Coronary artery (tissue), 2 donors: Measurements from ENCODE around the gene EFCAB5.

Source experiments
- DNase-seq: peaks from one replicate; pipeline ENCODE4 v3.0.0-alpha.2; 2017; ENCODE audit warnings: low spot score
- H3K27ac ChIP-seq, 2 donors: fragments of 200-600 bp; sonication (generic); one replicate each; pipeline ENCODE4 v1.5.1; 2016 to 2019
- H3K4me3 ChIP-seq: fragments of 200-600 bp; sonication (generic); 2 replicates; pipeline ENCODE4 v1.5.1; 2016; ENCODE audit warnings: mild to moderate bottlenecking, moderate library complexity
- TF ChIP-seq, protein P1 (sequence below): fragments of 200-600 bp; sonication (generic); IDR thresholded peaks from one replicate; pipeline ENCODE4 v1.5.1; 2019; ENCODE audit warnings: antibody characterized with exemption

The EFCAB5 gene

GRCh38 chr17:30041551-30041950, 100.1 kb downstream of the EFCAB5 start:
- H3K4me3 ChIP-seq: no peak overlapping the region
- DNase-seq: no peak
- TF ChIP-seq, protein P1, sequence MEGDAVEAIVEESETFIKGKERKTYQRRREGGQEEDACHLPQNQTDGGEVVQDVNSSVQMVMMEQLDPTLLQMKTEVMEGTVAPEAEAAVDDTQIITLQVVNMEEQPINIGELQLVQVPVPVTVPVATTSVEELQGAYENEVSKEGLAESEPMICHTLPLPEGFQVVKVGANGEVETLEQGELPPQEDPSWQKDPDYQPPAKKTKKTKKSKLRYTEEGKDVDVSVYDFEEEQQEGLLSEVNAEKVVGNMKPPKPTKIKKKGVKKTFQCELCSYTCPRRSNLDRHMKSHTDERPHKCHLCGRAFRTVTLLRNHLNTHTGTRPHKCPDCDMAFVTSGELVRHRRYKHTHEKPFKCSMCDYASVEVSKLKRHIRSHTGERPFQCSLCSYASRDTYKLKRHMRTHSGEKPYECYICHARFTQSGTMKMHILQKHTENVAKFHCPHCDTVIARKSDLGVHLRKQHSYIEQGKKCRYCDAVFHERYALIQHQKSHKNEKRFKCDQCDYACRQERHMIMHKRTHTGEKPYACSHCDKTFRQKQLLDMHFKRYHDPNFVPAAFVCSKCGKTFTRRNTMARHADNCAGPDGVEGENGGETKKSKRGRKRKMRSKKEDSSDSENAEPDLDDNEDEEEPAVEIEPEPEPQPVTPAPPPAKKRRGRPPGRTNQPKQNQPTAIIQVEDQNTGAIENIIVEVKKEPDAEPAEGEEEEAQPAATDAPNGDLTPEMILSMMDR: no peak
- H3K27ac ChIP-seq: no peak overlapping the region

DNA sequence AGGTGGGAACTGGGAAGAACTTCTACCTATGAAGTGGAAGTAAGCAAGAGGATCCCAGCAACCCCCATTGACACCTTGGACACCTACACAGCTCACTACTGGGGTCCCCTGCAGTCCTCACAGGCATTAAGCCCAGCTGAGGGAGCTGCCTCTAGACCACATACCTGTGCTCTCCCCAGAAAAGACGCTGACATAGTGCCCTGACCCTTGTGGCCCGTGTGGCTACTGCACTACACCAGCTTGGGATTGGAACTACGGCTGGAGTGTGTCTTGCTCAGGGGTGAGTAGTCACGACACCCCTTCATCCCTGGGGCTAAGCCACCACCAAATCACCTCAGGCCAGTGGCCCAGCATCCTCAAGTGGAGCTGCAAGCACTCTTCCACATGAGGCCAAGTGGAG, 120.9 kb downstream of the EFCAB5 start:
- TF ChIP-seq, protein P1: no peak
- H3K27ac ChIP-seq: no peak overlapping the region
- no peak for DNase-seq
- no peak overlapping the region for H3K4me3 ChIP-seq

DNA sequence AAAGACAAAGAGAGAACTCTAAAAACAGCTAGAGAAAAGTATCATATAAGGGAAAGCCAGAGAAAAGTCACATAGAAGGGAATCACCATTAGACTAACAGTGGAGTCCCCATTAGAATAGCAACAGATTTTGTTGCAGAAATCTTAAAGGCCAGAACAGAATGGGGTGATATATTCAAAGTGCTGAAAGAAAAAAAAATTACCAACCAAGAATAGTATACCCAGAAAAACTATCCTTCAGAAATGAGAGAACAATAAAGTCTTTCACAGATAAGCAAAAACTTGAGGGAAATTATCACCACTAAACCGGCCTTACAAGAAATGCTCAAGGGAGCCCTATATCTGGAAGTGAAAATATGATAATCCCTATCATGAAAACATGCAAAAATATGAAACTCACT, 123.3 kb downstream of the EFCAB5 start:
- TF ChIP-seq, protein P1: no peak
- H3K4me3 ChIP-seq: no peak overlapping the region
- DNase-seq: no peak
- no peak overlapping the region for H3K27ac ChIP-seq

DNA sequence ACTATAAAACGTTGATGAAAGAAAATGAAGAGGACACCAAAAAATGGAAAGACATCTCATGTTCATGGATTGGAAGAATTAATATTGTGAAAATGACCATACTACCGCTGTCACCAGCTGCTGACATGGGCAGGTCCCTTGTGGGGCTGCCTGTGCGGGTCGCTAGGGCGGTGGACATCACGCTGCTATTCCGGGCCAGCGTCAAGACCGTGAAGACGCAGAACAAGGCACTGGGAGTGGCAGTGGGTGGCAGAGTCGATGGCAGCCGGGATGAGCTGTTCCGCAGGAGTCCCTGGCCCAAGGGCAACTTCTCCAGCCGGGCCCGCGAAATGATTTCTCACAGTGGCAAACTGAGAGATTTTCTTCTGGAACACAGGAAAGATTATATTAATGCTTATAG, 127.0 kb downstream of the EFCAB5 start:
- TF ChIP-seq, protein P1: no peak
- Histone ChIP-seq H3K4me3 (no peak overlapping the region), H3K27ac (no peak overlapping the region)
- DNase-seq: no peak

DNA sequence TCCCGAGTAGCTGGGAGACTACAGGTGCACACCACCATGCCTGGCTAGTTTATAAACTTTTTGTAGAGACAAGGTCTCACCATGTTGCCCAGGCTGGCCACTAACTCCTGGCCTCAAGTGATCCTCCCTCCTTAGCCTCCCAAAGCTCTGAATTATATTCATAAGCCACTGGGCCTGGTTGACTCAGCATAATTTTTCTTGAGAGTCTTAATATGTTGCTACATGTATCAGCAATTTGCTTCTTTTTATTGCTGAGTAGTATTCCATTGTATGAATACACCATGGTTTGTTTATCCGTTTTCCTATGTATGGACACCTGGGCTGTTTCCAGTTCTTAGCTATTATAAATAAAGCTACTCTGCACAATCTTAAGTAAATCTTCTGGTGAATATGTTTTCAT, 132.8 kb downstream of the EFCAB5 start:
- TF ChIP-seq, protein P1: no peak
- no peak overlapping the region for H3K27ac ChIP-seq
- DNase-seq: no peak
- H3K4me3 ChIP-seq: no peak overlapping the region

GRCh38 chr17:30074730-30075129, 133.3 kb downstream of the EFCAB5 start:
- TF ChIP-seq, protein P1: no peak
- Histone ChIP-seq H3K4me3 (no peak overlapping the region), H3K27ac (no peak overlapping the region)
- DNase-seq: no peak

- no peak overlapping the region for H3K4me3 ChIP-seq
- TF ChIP-seq, protein P1: no peak
- no peak for DNase-seq
Observed at GRCh38 chr17:30082773-30083172, 141.3 kb downstream of the EFCAB5 start.

More at GRCh38 chr17:30082773-30083172, 141.3 kb downstream of the EFCAB5 start:
- no peak overlapping the region for H3K27ac ChIP-seq
